IPS-18a (cell line): ENCODE measurements around the gene SERPINE1.
"Not testable (repeated sequence)": the region's sequence is repeated elsewhere in the genome, so short reads cannot be mapped to it uniquely, and the experiment has no call there.

Source experiments
- H3K27ac ChIP-seq: one replicate; pipeline ENCODE4 v1.5.1; 2013; ENCODE audit warnings: low read length
- H3K27me3 ChIP-seq: one replicate; pipeline ENCODE4 v1.6.1; 2013; ENCODE audit warnings: mild to moderate bottlenecking, low read length; ENCODE audit not compliant: control insufficient read depth, insufficient read depth
- H3K36me3 ChIP-seq: one replicate; pipeline ENCODE4 v1.6.1; 2013; ENCODE audit warnings: low read depth, low read length; ENCODE audit not compliant: control insufficient read depth
- H3K4me1 ChIP-seq: one replicate; pipeline ENCODE4 v1.6.1; 2013; ENCODE audit warnings: low read depth, low read length; ENCODE audit not compliant: control insufficient read depth
- H3K4me3 ChIP-seq: one replicate; pipeline ENCODE4 v1.5.1; 2013; ENCODE audit warnings: low read length
- H3K9ac ChIP-seq: one replicate; pipeline ENCODE4 v1.6.1; 2013; ENCODE audit warnings: mild to moderate bottlenecking, low read length, moderate library complexity
- H3K9me3 ChIP-seq: one replicate; pipeline ENCODE4 v1.6.1; 2013; ENCODE audit warnings: low read depth, low read length; ENCODE audit not compliant: control insufficient read depth

Gene SERPINE1

GRCh38 chr7:101126651-101127459, at the start of gene SERPINE1:
SERPINE1 (plus strand) TSS chr7:101127104; CDS start chr7:101128394, 1,290 bp downstream.
- no peak within 1 kb of the TSS for H3K27ac ChIP-seq
- peaks cover 19% of the 10 kb centered on the region for H3K4me1 ChIP-seq
- no peaks in the 10 kb centered on the region for H3K9me3 ChIP-seq
- peaks cover 5% of the 10 kb centered on the region for H3K27me3 ChIP-seq
- peak within 1 kb of the TSS; percentile 1 for H3K9ac ChIP-seq
- no peaks in the 10 kb centered on the region for H3K36me3 ChIP-seq
- peak within 1 kb of the TSS; percentile 4 for H3K4me3 ChIP-seq

- Histone ChIP-seq H3K9me3 (no peaks in the 10 kb centered on the region), H3K4me1 (no peaks in the 10 kb centered on the region), H3K27me3 (no peaks in the 10 kb centered on the region), H3K4me3 (no peak overlapping the region), H3K27ac (no peak overlapping the region), H3K36me3 (no peaks in the 10 kb centered on the region), H3K9ac (no peak overlapping the region)
Observed at GRCh38 chr7:101077303-101078086, 49.4 kb upstream of the SERPINE1 start.

DNA sequence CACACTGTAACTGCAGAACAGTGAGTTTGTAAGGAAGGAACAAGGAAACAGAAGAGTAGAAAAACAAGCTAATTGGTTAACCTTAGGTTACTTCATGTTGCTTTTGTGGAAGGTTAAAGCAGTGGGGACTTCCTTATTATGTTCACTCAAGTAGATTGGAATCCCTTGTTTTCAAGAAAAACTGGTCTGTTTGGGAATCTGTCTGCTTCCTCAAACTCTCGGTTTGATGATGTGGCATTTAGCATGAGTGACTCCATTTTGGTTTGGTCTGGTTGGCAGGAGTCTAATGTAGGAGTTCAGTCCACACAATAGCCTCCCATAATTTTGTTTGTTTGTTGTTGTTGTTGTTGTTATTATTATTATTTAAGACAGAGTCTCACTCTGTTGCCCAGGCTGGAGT, 45.5 kb upstream of the SERPINE1 start:
- H3K9me3 ChIP-seq = no peaks in the 10 kb centered on the region
- peaks cover 6% of the 10 kb centered on the region for H3K4me1 ChIP-seq
- H3K4me3 ChIP-seq = no peak overlapping the region
- H3K27ac ChIP-seq = no peak overlapping the region
- no peaks in the 10 kb centered on the region for H3K36me3 ChIP-seq
- no peaks in the 10 kb centered on the region for H3K27me3 ChIP-seq
- H3K9ac ChIP-seq = no peak overlapping the region

DNA sequence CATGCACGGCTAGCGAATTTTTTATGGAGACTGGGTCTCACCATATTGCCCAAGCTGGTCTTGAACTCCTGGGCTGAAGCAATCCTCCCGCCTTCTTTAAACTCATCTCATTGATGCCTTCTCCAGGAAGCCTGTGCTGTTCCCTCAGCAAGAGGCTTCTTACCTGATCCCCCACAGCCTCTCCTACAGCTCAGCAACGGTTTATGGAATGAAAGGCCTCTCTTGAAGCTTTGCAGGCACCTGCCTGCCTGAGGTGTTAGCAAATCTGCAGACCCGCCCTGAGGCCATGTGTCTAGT, 42.1 kb upstream of the SERPINE1 start:
- peak overlapping the region; percentile 87 for H3K4me3 ChIP-seq
- H3K9ac ChIP-seq = peak overlapping the region; percentile 74
- H3K36me3 ChIP-seq = no peaks in the 10 kb centered on the region
- no peaks in the 10 kb centered on the region for H3K27me3 ChIP-seq
- peaks cover 6% of the 10 kb centered on the region for H3K4me1 ChIP-seq
- no peak overlapping the region for H3K27ac ChIP-seq
- no peaks in the 10 kb centered on the region for H3K9me3 ChIP-seq

DNA sequence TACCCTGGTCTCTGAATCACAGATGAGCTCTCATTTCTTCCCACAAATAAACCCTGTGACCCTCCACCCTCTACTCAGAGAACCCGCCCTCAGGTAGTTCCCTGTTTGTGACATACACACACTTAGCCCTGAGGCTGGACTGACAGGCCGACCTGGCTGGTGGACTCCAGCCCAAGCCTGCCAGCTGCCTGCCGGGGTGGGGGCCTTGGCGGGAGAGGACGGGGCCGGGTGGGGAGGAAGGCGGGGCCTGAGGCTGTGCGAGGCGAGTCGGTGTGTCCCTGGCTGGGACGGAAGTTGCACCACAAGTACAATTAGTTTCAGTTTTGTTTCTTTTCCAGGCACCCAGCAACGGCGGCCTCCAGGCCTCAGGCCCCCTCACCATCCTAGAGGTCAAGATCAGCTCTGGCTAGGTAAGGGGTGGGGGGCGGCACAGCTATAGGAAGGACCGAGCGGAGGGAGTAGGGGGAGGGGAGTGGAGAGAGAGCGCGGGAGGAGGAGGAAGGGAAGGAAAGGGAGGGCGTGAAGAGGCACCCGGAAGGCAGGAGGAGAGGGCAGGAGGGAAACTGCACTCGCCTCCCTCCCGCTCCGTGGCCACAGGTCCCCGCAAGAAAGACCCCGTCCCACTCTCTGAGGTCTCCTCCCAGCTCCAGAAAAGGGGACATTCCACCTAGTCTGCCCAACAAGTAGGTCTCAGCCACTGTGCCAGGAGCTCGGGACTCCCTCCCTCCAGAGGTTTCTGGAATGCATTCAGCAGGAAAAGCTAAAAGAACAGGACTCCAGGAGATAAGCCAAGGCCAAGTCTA, 41.5 kb upstream of the SERPINE1 start, which contains the start of gene TRIM56:
TSS of gene TRIM56 (plus strand) at position 320 of the 803 bp plus-strand sequence. CDS start 1,832 bp downstream, outside the sequence.
- peaks cover 6% of the 10 kb centered on the region for H3K4me1 ChIP-seq
- no peaks in the 10 kb centered on the region for H3K9me3 ChIP-seq
- H3K27ac ChIP-seq = peak within 1 kb of the TSS; percentile 91
- no peaks in the 10 kb centered on the region for H3K36me3 ChIP-seq
- H3K4me3 ChIP-seq = peak within 1 kb of the TSS; percentile 87
- no peaks in the 10 kb centered on the region for H3K27me3 ChIP-seq
- peak within 1 kb of the TSS; percentile 74 for H3K9ac ChIP-seq

DNA sequence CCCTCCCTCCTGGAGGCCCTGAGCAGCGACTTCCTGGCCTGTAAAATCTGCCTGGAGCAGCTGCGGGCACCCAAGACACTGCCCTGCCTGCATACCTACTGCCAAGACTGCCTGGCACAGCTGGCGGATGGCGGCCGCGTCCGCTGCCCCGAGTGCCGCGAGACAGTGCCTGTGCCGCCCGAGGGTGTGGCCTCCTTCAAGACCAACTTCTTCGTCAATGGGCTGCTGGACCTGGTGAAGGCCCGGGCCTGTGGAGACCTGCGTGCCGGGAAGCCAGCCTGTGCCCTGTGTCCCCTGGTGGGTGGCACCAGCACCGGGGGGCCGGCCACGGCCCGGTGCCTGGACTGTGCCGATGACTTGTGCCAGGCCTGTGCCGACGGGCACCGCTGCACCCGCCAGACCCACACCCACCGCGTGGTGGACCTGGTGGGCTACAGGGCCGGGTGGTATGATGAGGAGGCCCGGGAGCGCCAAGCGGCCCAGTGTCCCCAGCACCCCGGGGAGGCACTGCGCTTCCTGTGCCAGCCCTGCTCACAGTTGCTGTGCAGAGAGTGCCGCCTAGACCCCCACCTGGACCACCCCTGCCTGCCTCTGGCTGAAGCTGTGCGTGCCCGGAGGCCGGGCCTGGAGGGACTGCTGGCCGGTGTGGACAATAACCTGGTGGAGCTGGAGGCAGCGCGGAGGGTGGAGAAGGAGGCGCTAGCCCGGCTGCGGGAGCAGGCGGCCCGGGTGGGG, 39.4 kb upstream of the SERPINE1 start:
- no peaks in the 10 kb centered on the region for H3K36me3 ChIP-seq
- H3K9ac ChIP-seq = no peak overlapping the region
- H3K4me1 ChIP-seq = peaks cover 6% of the 10 kb centered on the region
- H3K9me3 ChIP-seq = no peaks in the 10 kb centered on the region
- H3K27me3 ChIP-seq = no peaks in the 10 kb centered on the region
- no peak overlapping the region for H3K27ac ChIP-seq
- H3K4me3 ChIP-seq = no peak overlapping the region

DNA sequence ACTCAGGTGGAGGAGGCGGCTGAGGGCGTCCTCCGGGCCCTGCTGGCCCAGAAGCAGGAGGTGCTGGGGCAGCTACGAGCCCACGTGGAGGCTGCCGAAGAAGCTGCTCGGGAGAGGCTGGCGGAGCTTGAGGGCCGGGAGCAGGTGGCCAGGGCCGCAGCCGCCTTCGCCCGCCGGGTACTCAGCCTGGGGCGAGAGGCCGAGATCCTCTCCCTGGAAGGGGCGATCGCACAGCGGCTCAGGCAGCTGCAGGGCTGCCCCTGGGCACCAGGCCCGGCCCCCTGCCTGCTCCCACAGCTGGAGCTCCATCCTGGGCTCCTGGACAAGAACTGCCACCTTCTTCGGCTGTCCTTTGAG, 38.9 kb upstream of the SERPINE1 start:
- Histone ChIP-seq H3K27ac (no peak overlapping the region), H3K4me3 (no peak overlapping the region), H3K9ac (no peak overlapping the region), H3K4me1 (peaks cover 6% of the 10 kb centered on the region), H3K27me3 (no peaks in the 10 kb centered on the region), H3K36me3 (no peaks in the 10 kb centered on the region), H3K9me3 (no peaks in the 10 kb centered on the region)

- Histone ChIP-seq H3K9me3 (no peaks in the 10 kb centered on the region), H3K4me3 (no peak overlapping the region), H3K27me3 (no peaks in the 10 kb centered on the region), H3K36me3 (no peaks in the 10 kb centered on the region), H3K27ac (no peak overlapping the region), H3K9ac (no peak overlapping the region), H3K4me1 (peaks cover 6% of the 10 kb centered on the region)
Observed at GRCh38 chr7:101088858-101089529, 37.9 kb upstream of the SERPINE1 start.

GRCh38 chr7:101089876-101090275, 37.0 kb upstream of the SERPINE1 start:
- no peaks in the 10 kb centered on the region for H3K27me3 ChIP-seq
- H3K9ac ChIP-seq = no peak overlapping the region
- no peaks in the 10 kb centered on the region for H3K36me3 ChIP-seq
- no peak overlapping the region for H3K4me3 ChIP-seq
- H3K4me1 ChIP-seq = peaks cover 3% of the 10 kb centered on the region
- H3K9me3 ChIP-seq = no peaks in the 10 kb centered on the region
- H3K27ac ChIP-seq = no peak overlapping the region

DNA sequence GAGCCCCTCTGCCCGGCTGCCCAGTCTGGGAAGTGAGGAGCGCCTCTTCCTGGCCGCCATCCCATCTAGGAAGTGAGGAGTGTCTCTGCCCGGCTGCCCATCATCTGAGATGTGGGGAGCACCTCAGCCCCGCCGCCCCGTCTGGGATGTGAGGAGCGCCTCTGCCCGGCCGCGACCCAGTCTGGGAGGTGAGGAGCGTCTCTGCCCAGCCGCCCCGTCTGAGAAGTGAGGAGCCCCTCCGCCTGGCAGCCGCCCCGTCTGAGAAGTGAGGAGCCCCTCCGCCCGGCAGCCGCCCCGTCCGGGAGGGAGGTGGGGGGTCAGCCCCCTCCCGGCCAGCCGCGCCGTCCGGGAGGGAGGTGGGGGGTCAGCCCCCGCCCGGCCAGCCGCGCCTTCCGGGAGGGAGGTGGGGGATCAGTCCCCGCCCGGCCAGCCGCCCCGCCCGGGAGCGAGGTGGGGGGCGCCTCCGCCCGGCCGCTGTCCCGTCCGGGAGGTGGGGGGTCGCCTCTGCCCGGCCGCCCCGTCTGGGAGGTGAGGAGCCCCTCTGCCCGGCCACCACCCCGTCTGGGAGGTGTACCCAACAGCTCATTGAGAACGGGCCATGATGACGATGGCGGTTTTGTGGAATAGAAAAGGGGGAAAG, 34.5 kb upstream of the SERPINE1 start:
- not testable (repeated sequence) for H3K27ac ChIP-seq, H3K27me3 ChIP-seq, H3K4me3 ChIP-seq, H3K9me3 ChIP-seq, H3K4me1 ChIP-seq, H3K36me3 ChIP-seq, H3K9ac ChIP-seq
